ENCODE results near the gene LCLAT1. TPM values are rescaled to one million over a fixed set of nuclear protein-coding genes. Genes with fewer than 3 reads are reported as not detected.

LCLAT1 gene
- total and polyA plus RNA-seq, 2 of the 4 experiments (the other 2 are of a cell fraction) = 7.5 to 11.5 TPM

DNA sequence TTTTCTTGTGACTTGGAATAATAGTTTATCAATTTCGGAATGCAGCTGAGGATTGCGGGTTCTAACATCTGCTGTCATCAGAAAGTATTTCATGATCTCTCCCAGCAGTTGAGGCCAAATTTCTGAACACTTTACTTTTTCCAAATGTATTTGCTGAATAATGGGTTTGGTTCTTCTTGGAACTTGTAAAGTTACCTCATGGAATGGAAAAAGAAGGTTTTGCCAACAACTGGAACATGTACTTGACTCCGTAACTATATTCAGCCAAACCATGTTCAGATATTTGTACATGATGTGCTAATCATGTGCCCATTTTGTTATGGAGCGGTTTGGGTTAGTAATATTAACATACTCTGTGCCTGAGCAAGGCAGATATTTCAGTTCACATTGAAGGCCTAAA lies 119.6 kb downstream of the LCLAT1 start:
- peaks cover 3% of the 10 kb centered on the region; the same call in 1 of the 2 replicates for H3K9me1 ChIP-seq (ENCODE audit: insufficient read depth, low read length)
- H3K9ac ChIP-seq (ENCODE audit: low read depth, low read length) = no peak overlapping the region
- no peaks in the 10 kb centered on the region for H4K20me1 ChIP-seq (ENCODE audit: insufficient read depth, low read length)
- intact Hi-C loops (cut with micrococcal nuclease) = no loop called here
- H2BK15ac ChIP-seq (ENCODE audit: low read depth, low read length) = no peak overlapping the region
- CTCF ChIA-PET = no interaction called here
- H3K56ac ChIP-seq (ENCODE audit: extremely low read depth, insufficient read depth, low read length) = no peak overlapping the region
- H3K4me3 ChIP-seq (ENCODE audit: insufficient read depth, low read depth, low read length) = no peak overlapping the region
- peaks cover 4% of the 10 kb centered on the region for H3K36me3 ChIP-seq (ENCODE audit: control insufficient read depth, insufficient read depth, low read length)
- in situ Hi-C loops (cut with MboI; ENCODE audit: low sequenced_read_pairs) = no loop called here
- ATAC-seq (ENCODE audit: low read depth) (no peak), DNase-seq (no peak)
- H2AFZ ChIP-seq (replicated peaks; ENCODE audit: low read length, poor library complexity) = no peak overlapping the region
- no peak overlapping the region for H3K23ac ChIP-seq (ENCODE audit: low read depth, low read length)
- no peaks in the 10 kb centered on the region for H3K9me3 ChIP-seq (ENCODE audit: control insufficient read depth, insufficient read depth, low read length)
- no peak overlapping the region for H4K91ac ChIP-seq (ENCODE audit: insufficient read depth, low read depth, low read length)
- no peak overlapping the region for H2BK5ac ChIP-seq (ENCODE audit: low read depth, low read length, poor library complexity, severe bottlenecking)
- no peak overlapping the region; the same call in 1 of the 2 replicates for H4K5ac ChIP-seq (ENCODE audit: low read depth, low read length)
- no peak overlapping the region for H3K27ac ChIP-seq (ENCODE audit: insufficient read depth, low read length)
- H4K8ac ChIP-seq (ENCODE audit: low read depth in 2 of 2, low read length in 2 of 2) = no peak overlapping the region
- H3K4me1 ChIP-seq (ENCODE audit: control insufficient read depth, insufficient read depth, low read length) = peaks cover 2% of the 10 kb centered on the region
- H3K79me1 ChIP-seq (ENCODE audit: low read depth in 1 of 2, low read length in 2 of 2) = peaks cover 0 to 6% of the 10 kb centered on the region in 2 experiments; a peak in 1 of 4 replicates
- H2BK20ac ChIP-seq (ENCODE audit: low read depth, low read length) = no peak overlapping the region
- POLR2A ChIA-PET (ENCODE audit: unreplicated experiment) = no interaction called here
- H3K4me2 ChIP-seq (ENCODE audit: low read depth, low read length) = no peak overlapping the region
- no peak overlapping the region for H2AK9ac ChIP-seq (replicated peaks; ENCODE audit: low read depth, low read length, poor library complexity)
- H3K4ac ChIP-seq (ENCODE audit: low read depth, low read length) = no peak overlapping the region
- no peak for TF ChIP-seq MAFK (IDR thresholded peaks at IDR 0.05; ENCODE audit: low read depth, low read length)
- TF ChIP-seq RCOR1 (IDR thresholded peaks at IDR 0.05; ENCODE audit: insufficient replicate concordance, low read length) = no peak
- TF ChIP-seq, protein P1, sequence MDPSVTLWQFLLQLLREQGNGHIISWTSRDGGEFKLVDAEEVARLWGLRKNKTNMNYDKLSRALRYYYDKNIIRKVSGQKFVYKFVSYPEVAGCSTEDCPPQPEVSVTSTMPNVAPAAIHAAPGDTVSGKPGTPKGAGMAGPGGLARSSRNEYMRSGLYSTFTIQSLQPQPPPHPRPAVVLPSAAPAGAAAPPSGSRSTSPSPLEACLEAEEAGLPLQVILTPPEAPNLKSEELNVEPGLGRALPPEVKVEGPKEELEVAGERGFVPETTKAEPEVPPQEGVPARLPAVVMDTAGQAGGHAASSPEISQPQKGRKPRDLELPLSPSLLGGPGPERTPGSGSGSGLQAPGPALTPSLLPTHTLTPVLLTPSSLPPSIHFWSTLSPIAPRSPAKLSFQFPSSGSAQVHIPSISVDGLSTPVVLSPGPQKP (IDR thresholded peaks at IDR 0.05; ENCODE audit: borderline replicate concordance, low read depth, low read length) = no peak
- TF ChIP-seq, protein P2, sequence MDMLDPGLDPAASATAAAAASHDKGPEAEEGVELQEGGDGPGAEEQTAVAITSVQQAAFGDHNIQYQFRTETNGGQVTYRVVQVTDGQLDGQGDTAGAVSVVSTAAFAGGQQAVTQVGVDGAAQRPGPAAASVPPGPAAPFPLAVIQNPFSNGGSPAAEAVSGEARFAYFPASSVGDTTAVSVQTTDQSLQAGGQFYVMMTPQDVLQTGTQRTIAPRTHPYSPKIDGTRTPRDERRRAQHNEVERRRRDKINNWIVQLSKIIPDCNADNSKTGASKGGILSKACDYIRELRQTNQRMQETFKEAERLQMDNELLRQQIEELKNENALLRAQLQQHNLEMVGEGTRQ (IDR thresholded peaks at IDR 0.05; ENCODE audit: low read depth, low read length) = no peak
- TF ChIP-seq RAD21 (IDR thresholded peaks at IDR 0.05; ENCODE audit: low read length) = no peak
- no peak for TF ChIP-seq MAZ (IDR thresholded peaks at IDR 0.05; ENCODE audit: borderline replicate concordance, low read depth, low read length)
- no peak for TF ChIP-seq CEBPB (IDR thresholded peaks at IDR 0.05; ENCODE audit: low read depth, low read length)
- TF ChIP-seq POLR2A (IDR thresholded peaks at IDR 0.05; ENCODE audit: low read depth, low read length) = no peak
- no peak for TF ChIP-seq NFE2L2 (IDR thresholded peaks at IDR 0.05; ENCODE audit: low read depth, low read length)
- TF ChIP-seq RFX5 (IDR thresholded peaks at IDR 0.05; ENCODE audit: low read depth, low read length) = no peak
- TF ChIP-seq, protein P3, sequence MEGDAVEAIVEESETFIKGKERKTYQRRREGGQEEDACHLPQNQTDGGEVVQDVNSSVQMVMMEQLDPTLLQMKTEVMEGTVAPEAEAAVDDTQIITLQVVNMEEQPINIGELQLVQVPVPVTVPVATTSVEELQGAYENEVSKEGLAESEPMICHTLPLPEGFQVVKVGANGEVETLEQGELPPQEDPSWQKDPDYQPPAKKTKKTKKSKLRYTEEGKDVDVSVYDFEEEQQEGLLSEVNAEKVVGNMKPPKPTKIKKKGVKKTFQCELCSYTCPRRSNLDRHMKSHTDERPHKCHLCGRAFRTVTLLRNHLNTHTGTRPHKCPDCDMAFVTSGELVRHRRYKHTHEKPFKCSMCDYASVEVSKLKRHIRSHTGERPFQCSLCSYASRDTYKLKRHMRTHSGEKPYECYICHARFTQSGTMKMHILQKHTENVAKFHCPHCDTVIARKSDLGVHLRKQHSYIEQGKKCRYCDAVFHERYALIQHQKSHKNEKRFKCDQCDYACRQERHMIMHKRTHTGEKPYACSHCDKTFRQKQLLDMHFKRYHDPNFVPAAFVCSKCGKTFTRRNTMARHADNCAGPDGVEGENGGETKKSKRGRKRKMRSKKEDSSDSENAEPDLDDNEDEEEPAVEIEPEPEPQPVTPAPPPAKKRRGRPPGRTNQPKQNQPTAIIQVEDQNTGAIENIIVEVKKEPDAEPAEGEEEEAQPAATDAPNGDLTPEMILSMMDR (conservative IDR thresholded peaks at IDR 0.05; ENCODE audit: low read depth, low read length) = no peak
- no peak for TF ChIP-seq FOS (IDR thresholded peaks at IDR 0.05; ENCODE audit: low read depth, low read length)
- no peak for TF ChIP-seq CHD1 (IDR thresholded peaks at IDR 0.05; ENCODE audit: low read depth, low read length)
- no peak for TF ChIP-seq MXI1 (IDR thresholded peaks at IDR 0.05; ENCODE audit: borderline replicate concordance, low read depth, low read length)
- TF ChIP-seq SMC3 (IDR thresholded peaks at IDR 0.05; ENCODE audit: low read depth, low read length) = no peak
- TF ChIP-seq BHLHE40 (IDR thresholded peaks at IDR 0.05; ENCODE audit: low read depth, low read length) = no peak
- H2BK120ac ChIP-seq (ENCODE audit: low read depth, low read length) = no peak overlapping the region
- dilution Hi-C loops (cut with HindIII; ENCODE audit: low sequenced_read_pairs, unreplicated experiment) = no loop called here
- no peak overlapping the region for H3K14ac ChIP-seq (replicated peaks; ENCODE audit: low read depth, low read length)
- H3K27me3 ChIP-seq (ENCODE audit: control insufficient read depth, insufficient read depth, low read length) = no peaks in the 10 kb centered on the region
- BruUV-seq (replicated peaks) = no TSS peak
- H3K18ac ChIP-seq (ENCODE audit: low read depth, low read length) = peak overlapping the region; percentile 34; the same call in 1 of the 2 replicates
- WGBS, 2 experiments (ENCODE audit: extremely low coverage in 2 of 2, insufficient read length in 1 of 2) = 90% methylated on average over 2 of the region's 4 CpGs; no CpG with 5 or more reads in 1 of the 2 experiments
- H2AK5ac ChIP-seq (ENCODE audit: low read depth, low read length) = no peak overlapping the region
